H9 (cell line): ENCODE measurements around the gene FASTK. TPM values are rescaled to one million over a fixed set of nuclear protein-coding genes. Genes with fewer than 3 reads are reported as not detected.

Experiments used
- DNase-seq: peaks from one replicate; pipeline ENCODE4 v3.0.0-alpha.2; 2017
- H2AFZ ChIP-seq: one replicate; pipeline ENCODE4 v1.6.1; 2013; ENCODE audit warnings: mild to moderate bottlenecking, low read length, control low read depth, moderate library complexity
- H2AK5ac ChIP-seq: 2 replicates; pipeline ENCODE4 v1.6.1; 2013; ENCODE audit warnings: low read length, control low read depth, mixed read lengths; ENCODE audit not compliant: insufficient read length
- H2BK120ac ChIP-seq: one replicate; pipeline ENCODE4 v1.6.1; 2013; ENCODE audit warnings: low read depth, mild to moderate bottlenecking, low read length, control low read depth, inconsistent platforms; ENCODE audit not compliant: poor library complexity, severe bottlenecking
- H2BK12ac ChIP-seq: 2 replicates; pipeline ENCODE4 v1.6.1; 2013; ENCODE audit warnings: low read length, control low read depth, mixed read lengths, low read depth; ENCODE audit not compliant: insufficient read length
- H2BK15ac ChIP-seq: 2 replicates; pipeline ENCODE4 v1.6.1; 2013; ENCODE audit warnings: low read depth, low read length, control low read depth
- H2BK20ac ChIP-seq: one replicate; pipeline ENCODE4 v1.6.1; 2013; ENCODE audit warnings: low read depth, mild to moderate bottlenecking, low read length, control low read depth, inconsistent platforms; ENCODE audit not compliant: poor library complexity, severe bottlenecking
- H2BK5ac ChIP-seq: 2 replicates; pipeline ENCODE4 v1.6.1; 2013; ENCODE audit warnings: low read length, control low read depth, mixed read lengths; ENCODE audit not compliant: insufficient read length
- H3K14ac ChIP-seq: 2 replicates; pipeline ENCODE4 v1.6.1; 2013; ENCODE audit warnings: low read length, control low read depth; ENCODE audit not compliant: insufficient read depth
- H3K18ac ChIP-seq: 2 replicates; pipeline ENCODE4 v1.6.1; 2013; ENCODE audit warnings: low read depth, mild to moderate bottlenecking, mixed read lengths, low read length, control low read depth; ENCODE audit not compliant: insufficient read length
- H3K23ac ChIP-seq: 2 replicates; pipeline ENCODE4 v1.6.1; 2013; ENCODE audit warnings: low read length, control low read depth, mixed read lengths, low read depth; ENCODE audit not compliant: insufficient read length
- H3K23me2 ChIP-seq: 2 replicates; pipeline ENCODE4 v1.6.1; 2013; ENCODE audit warnings: low read depth, mild to moderate bottlenecking, mixed read lengths, low read length, control low read depth; ENCODE audit not compliant: insufficient read length, poor library complexity, severe bottlenecking
- H3K27ac ChIP-seq: 2 replicates; pipeline ENCODE4 v1.5.1; 2013; ENCODE audit warnings: low read length, control low read depth, mixed read lengths, low read depth; ENCODE audit not compliant: insufficient read length
- H3K27me3 ChIP-seq: 2 replicates; pipeline ENCODE4 v1.6.1; 2013; ENCODE audit warnings: low read length, control low read depth, inconsistent platforms; ENCODE audit not compliant: insufficient read depth
- H3K4ac ChIP-seq: 2 replicates; pipeline ENCODE4 v1.6.1; 2013; ENCODE audit warnings: low read depth, mild to moderate bottlenecking, control low read depth, inconsistent platforms, low read length, moderate library complexity
- H3K4me1 ChIP-seq: 2 replicates; pipeline ENCODE4 v1.6.1; 2013; ENCODE audit warnings: low read length, control low read depth, inconsistent platforms; ENCODE audit not compliant: insufficient read depth
- H3K4me2 ChIP-seq: 2 replicates; pipeline ENCODE4 v1.6.1; 2013; ENCODE audit warnings: low read length, control low read depth, mixed read lengths; ENCODE audit not compliant: insufficient read length, insufficient read depth
- H3K56ac ChIP-seq: 2 replicates; pipeline ENCODE4 v1.6.1; 2013; ENCODE audit warnings: low read depth, mild to moderate bottlenecking, mixed read lengths, low read length, control low read depth; ENCODE audit not compliant: insufficient read length
- H3K79me1 ChIP-seq: 2 replicates; pipeline ENCODE4 v1.6.1; 2013; ENCODE audit warnings: low read depth, mild to moderate bottlenecking, moderate library complexity, low read length, control low read depth, inconsistent platforms; ENCODE audit not compliant: insufficient read depth, poor library complexity, severe bottlenecking
- H3K79me2 ChIP-seq: 2 replicates; pipeline ENCODE4 v1.6.1; 2013; ENCODE audit warnings: low read length, control low read depth, inconsistent platforms; ENCODE audit not compliant: insufficient read depth
- H3K9ac ChIP-seq: 2 replicates; pipeline ENCODE4 v1.6.1; 2013; ENCODE audit warnings: low read length, control low read depth, mixed read lengths; ENCODE audit not compliant: insufficient read length; ENCODE audit errors: extremely low read depth
- H3K9me3 ChIP-seq: one replicate; pipeline ENCODE4 v1.6.1; 2013; ENCODE audit warnings: low read depth, low read length, inconsistent platforms; ENCODE audit not compliant: control insufficient read depth
- H3T11ph ChIP-seq: one replicate; pipeline ENCODE4 v1.6.1; 2013; ENCODE audit warnings: mild to moderate bottlenecking, low read length, control low read depth, inconsistent platforms
- H4K20me1 ChIP-seq: one replicate; pipeline ENCODE4 v1.6.1; 2013; ENCODE audit not compliant: control insufficient read depth, insufficient read length, insufficient read depth
- H4K5ac ChIP-seq: 2 replicates; pipeline ENCODE4 v1.6.1; 2013; ENCODE audit warnings: low read depth, mild to moderate bottlenecking, mixed read lengths, low read length, control low read depth; ENCODE audit not compliant: insufficient read length
- H4K8ac ChIP-seq: replicated peaks from 2 replicates; pipeline ENCODE4 v1.6.1; 2013; ENCODE audit warnings: low read length, control low read depth, mixed read lengths, low read depth; ENCODE audit not compliant: insufficient read length
- H4K91ac ChIP-seq: 2 replicates; pipeline ENCODE4 v1.6.1; 2013; ENCODE audit warnings: low read depth, mild to moderate bottlenecking, moderate library complexity, mixed read lengths, low read length, control low read depth; ENCODE audit not compliant: insufficient read length
- H3K27ac Mint-ChIP-seq, 3 experiments: 2 replicates in 2 of 3; 3 replicates in 1 of 3; pipeline ENCODE4 v1.8.0; 2020 to 2021; ENCODE audit warnings: mixed read lengths in 3 of 3, mild to moderate bottlenecking in 1 of 3, moderate library complexity in 1 of 3
- H3K27me3 Mint-ChIP-seq: 2 replicates; pipeline ENCODE4 v1.8.0; 2021; ENCODE audit warnings: low read depth, mild to moderate bottlenecking, moderate library complexity, mixed read lengths
- H3K36me3 Mint-ChIP-seq, 3 experiments: 2 replicates in 2 of 3; 3 replicates in 1 of 3; pipeline ENCODE4 v1.8.0; 2020 to 2021; ENCODE audit warnings: low read depth in 3 of 3, mixed read lengths in 3 of 3; ENCODE audit not compliant: insufficient read depth in 1 of 3
- H3K4me1 Mint-ChIP-seq, 2 experiments: 2 replicates each; pipeline ENCODE4 v1.8.0; 2020; ENCODE audit warnings: mixed read lengths in 2 of 2
- H3K4me3 Mint-ChIP-seq, 2 experiments: 2 replicates in 1 of 2; 3 replicates in 1 of 2; pipeline ENCODE4 v1.8.0; 2020 to 2021; ENCODE audit warnings: mild to moderate bottlenecking in 2 of 2, mixed read lengths in 2 of 2, moderate library complexity in 1 of 2
- H3K9me3 Mint-ChIP-seq, 2 experiments: 2 replicates in 1 of 2; 3 replicates in 1 of 2; pipeline ENCODE4 v1.8.0; 2020; ENCODE audit warnings: mild to moderate bottlenecking in 2 of 2, mixed read lengths in 2 of 2, moderate library complexity in 1 of 2
- CTCF ChIP-seq: fragments of 200-600 bp; sonication (generic); conservative IDR thresholded peaks from 3 replicates; pipeline ENCODE4 v1.8.0; 2021; ENCODE audit warnings: antibody characterized with exemption, mild to moderate bottlenecking
- WGBS: extraction: QIAGEN DNeasy Blood & Tissue Kit; methylation state at CpG from one replicate; pipeline ENCODE4 v1.1.7; 2013; ENCODE audit warnings: missing lambda C conversion rate, low lambda C conversion rate, mixed read lengths; ENCODE audit not compliant: insufficient read length; ENCODE audit errors: extremely low coverage; 5-methylcytosine and 5-hydroxymethylcytosine counted together
- total RNA-seq: library from RNA; stranded (reverse); gene quantifications from 2 replicates; pipeline ENCODE4 v1.2.1, GENCODE V29; 2021

The FASTK gene
- total RNA-seq, 1 experiment from 2014 or later, result 57.8 TPM

- Mint-ChIP-seq H3K4me1 (peaks cover 28 to 39% of the 10 kb centered on the region in 2 experiments), H3K27me3 (peaks cover 36% of the 10 kb centered on the region), H3K36me3 (peaks cover 0 to 11% (median 0%) of the 10 kb centered on the region in 3 experiments; a peak in 3 of 7 replicates), H3K4me3 (peak overlapping the region; percentile 78 to 91; a peak in 3 of 5 replicates), H3K9me3 (no peaks in the 10 kb centered on the region; a peak in 1 of 5 replicates), H3K27ac (no peak overlapping the region)
- no peak overlapping the region for H3K27ac ChIP-seq
- H2BK20ac ChIP-seq, result no peak overlapping the region
- H4K8ac ChIP-seq, result no peak overlapping the region
- no peaks in the 10 kb centered on the region; the same call in 1 of the 2 replicates for H3K27me3 ChIP-seq
- no peak overlapping the region for H3K23ac ChIP-seq
- no peak overlapping the region for H3T11ph ChIP-seq
- H2BK120ac ChIP-seq, result no peak overlapping the region
- H3K4ac ChIP-seq, result no peak overlapping the region
- no peak overlapping the region for H2AK5ac ChIP-seq
- H3K14ac ChIP-seq, result no peak overlapping the region
- no CpG with 5 or more reads among the region's 6 CpGs for WGBS
- no peak overlapping the region for H4K5ac ChIP-seq
- H2BK5ac ChIP-seq, result no peak overlapping the region
- H4K20me1 ChIP-seq, result no peaks in the 10 kb centered on the region
- H3K79me1 ChIP-seq, result no peaks in the 10 kb centered on the region
- no peak overlapping the region for H2BK12ac ChIP-seq
- no peak overlapping the region for H4K91ac ChIP-seq
- no peaks in the 10 kb centered on the region for H3K9me3 ChIP-seq
- no peak overlapping the region for H3K9ac ChIP-seq
- DNase-seq, result no peak
- H3K23me2 ChIP-seq, result peaks cover 29% of the 10 kb centered on the region
- H3K4me2 ChIP-seq, result no peak overlapping the region
- TF ChIP-seq CTCF, result no peak
- no peak overlapping the region for H3K18ac ChIP-seq
- H3K4me1 ChIP-seq, result peaks cover 8% of the 10 kb centered on the region
- no peak overlapping the region for H2BK15ac ChIP-seq
- H3K56ac ChIP-seq, result no peak overlapping the region
- no peak overlapping the region for H2AFZ ChIP-seq
- H3K79me2 ChIP-seq, result no peaks in the 10 kb centered on the region
Measured at GRCh38 chr7:151056283-151056665, 24.3 kb downstream of the FASTK start.
